IPS-NIHi7 (cell line): ENCODE measurements around the gene WDR70.
"Not testable (repeated sequence)": the region's sequence is repeated elsewhere in the genome, so short reads cannot be mapped to it uniquely, and the experiment has no call there.

Experiments used
- DNase-seq: peaks from one replicate; pipeline ENCODE4 v3.0.0; 2012; ENCODE audit warnings: mixed read lengths; ENCODE audit errors: extremely low spot score

Gene WDR70

DNA sequence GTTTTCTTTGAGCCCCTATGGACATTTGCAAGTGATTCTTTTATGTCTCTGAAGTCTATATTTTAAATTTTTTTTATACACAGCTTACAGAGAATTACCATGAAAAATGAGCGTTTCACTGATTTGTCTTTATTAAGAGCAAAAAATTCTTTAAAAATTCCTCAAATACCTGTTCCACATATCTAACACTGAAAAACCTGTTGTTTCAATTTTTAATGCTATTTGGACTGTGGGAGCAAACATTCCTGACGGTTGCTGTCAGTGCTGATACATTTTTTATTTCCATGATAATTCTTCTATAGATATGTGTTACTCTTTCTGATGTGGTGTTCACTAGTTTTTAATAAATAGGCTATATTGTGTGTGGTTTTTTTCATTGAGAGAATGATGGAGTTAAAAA is 261.0 kb downstream of the WDR70 start:
- no peak for DNase-seq

GRCh38 chr5:37641933-37642332 is 262.8 kb downstream of the WDR70 start:
- DNase-seq = no peak

DNA sequence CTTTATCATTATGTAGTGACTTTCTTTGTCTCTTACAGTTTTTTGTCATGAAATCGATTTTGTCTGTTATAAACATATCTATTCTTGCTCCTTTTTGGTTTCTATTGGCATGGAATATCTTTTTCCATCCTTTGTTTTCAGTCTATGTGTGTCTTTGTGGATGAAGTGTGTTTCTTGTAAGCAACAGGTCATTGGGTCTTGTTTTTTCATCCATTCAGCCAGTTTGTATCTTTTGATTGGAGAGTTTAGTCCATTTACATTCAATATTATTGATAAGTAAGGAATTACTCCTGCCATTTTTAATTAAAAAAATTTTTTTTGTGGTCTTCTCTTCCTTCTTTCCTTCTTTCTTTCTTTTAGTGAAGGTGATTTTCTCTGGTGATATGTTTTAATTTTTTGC is 266.6 kb downstream of the WDR70 start:
- DNase-seq = no peak

DNA sequence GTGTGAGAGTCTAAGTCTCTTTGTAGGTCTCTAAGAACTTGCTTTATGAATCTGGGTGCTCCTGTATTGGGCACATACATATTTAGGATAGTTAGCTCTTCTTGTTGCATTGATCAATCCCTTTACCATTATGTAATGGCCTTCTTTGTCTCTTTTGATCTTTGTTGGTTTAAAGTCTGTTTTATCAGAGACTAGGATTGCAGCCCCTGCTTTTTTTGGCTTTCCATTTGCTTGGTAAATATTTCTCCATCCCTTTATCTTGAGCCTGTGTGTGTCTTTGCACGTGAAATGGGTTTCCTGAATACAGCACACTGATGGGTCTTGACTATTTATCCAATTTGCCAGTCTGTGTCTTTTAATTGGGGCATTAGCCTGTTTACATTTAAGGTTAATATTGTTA is 275.4 kb downstream of the WDR70 start:
- DNase-seq = not testable (repeated sequence)

GRCh38 chr5:37657046-37657445 is 277.9 kb downstream of the WDR70 start:
- DNase-seq = no peak

- DNase-seq = no peak
Measured at GRCh38 chr5:37658440-37658839, 279.3 kb downstream of the WDR70 start.

GRCh38 chr5:37660319-37660718 is 281.2 kb downstream of the WDR70 start:
- no peak for DNase-seq

GRCh38 chr5:37661227-37661920 is 282.3 kb downstream of the WDR70 start:
- no peak for DNase-seq

- no peak for DNase-seq
Measured at GRCh38 chr5:37661951-37662350, 282.8 kb downstream of the WDR70 start.

DNA sequence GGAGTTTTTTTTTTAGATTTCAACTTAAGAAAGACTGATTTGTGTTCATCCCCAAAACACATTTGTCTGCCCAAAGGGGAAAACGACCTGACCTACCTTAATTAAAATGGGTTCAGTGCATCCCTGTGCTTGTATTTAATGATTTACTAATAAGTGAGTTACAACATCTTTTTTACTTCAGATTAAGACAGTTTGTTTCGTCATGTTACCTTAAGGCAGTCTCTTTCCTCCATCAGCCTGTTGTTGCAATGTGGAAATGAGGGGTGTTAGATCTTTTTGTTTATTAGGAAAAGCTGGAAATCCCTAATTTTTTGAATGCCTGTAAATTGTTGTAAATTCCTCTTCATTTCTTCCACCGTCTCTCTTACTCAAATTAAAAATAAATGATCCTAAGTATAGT is 283.2 kb downstream of the WDR70 start:
- DNase-seq = no peak

GRCh38 chr5:37662789-37663485 is 283.8 kb downstream of the WDR70 start:
- no peak for DNase-seq

DNA sequence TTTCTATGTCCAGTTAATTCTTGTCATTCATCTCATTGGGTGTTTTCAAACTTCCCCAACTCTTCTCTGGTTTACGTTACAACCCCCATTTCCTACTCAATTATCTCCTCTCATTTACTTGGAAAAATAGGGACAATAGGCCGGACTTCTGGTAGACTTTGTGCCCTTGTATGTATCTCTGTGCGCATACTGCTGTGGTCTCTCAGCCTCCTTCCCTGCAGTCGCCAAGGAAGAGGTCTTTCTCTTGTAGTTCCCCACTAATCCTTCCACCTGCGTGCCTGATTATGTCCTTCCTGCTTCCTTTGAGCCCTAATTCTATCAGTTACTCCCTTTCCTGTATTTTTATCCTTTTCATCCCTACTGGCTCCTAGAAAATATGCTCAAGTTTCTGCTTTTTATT is 284.4 kb downstream of the WDR70 start:
- DNase-seq = no peak

DNA sequence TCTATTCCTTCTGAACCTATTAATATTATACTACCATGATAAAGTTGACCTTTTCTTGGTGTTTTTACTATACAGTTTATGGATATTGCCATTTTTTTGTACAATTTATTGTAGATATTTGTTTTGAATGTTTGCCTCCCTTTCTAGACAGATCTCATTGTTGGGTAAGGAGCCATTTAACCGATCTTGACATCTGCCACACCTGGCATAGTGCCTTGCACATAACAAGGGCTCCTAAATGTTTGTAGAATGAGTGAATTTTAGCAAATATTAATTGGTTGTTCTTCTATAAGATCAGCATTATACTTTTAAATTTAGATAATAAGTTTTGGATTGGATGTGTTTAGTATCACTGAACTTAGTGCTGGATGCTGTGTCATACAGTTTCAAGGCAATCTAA is 285.4 kb downstream of the WDR70 start:
- DNase-seq = no peak

- DNase-seq = no peak
Measured at GRCh38 chr5:37665272-37665671, 286.2 kb downstream of the WDR70 start.

- no peak for DNase-seq
Measured at GRCh38 chr5:37665889-37666288, 286.8 kb downstream of the WDR70 start.

GRCh38 chr5:37667430-37667829 is 288.3 kb downstream of the WDR70 start:
- DNase-seq = no peak

GRCh38 chr5:37667846-37668245 is 288.7 kb downstream of the WDR70 start:
- no peak for DNase-seq

DNA sequence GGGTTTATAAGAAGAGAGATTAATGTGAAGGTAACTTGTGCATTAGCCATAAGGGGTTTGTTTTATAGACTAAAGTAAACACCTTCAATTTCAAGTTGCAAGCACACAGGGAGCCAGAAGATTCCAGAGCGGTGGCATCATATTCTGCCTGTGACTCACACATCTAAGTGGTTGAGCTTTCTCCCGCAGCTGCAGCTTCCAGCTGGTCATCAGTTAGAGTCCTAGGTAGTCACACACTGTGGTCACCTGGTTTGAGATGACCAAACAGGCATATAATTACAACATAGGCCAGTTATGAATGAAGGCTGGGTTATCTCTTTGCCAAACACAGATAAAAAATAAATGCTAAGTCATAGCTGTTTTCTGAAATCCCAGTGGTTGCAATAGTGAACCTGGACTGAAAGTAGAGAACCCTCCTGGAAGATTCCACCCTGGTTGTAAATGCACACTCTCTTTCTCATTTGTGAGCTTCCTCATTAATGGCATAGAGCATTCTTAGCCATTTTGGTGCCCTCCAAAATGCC is 289.5 kb downstream of the WDR70 start:
- DNase-seq = peak; percentile 42

DNA sequence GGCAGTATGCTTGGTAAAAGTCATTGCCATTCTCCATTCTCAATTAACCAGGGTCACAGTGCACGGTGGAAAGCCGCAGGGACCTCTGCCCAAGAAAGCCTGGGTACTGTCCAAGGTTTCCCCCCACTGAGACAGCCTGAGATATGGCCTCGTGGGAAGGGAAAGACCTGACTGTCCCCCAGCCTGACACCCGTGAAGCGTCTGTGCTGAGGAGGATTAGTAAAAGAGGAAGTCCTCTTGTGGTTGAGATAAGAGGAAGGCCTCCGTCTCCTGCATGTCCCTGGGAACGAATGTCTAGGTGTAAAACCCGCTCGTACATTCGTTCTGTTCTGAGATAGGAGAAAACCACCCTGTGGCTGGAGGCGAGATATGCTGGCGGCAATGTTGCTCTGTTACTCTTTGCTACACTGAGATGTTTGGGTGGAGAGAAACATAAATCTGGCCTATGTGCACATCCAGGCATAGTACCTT is 293.0 kb downstream of the WDR70 start:
- DNase-seq = not testable (repeated sequence)

- DNase-seq = not testable (repeated sequence)
Measured at GRCh38 chr5:37674361-37674760, 295.2 kb downstream of the WDR70 start.

- DNase-seq = not testable (repeated sequence)
Measured at GRCh38 chr5:37679326-37679725, 300.2 kb downstream of the WDR70 start.

- DNase-seq = not testable (repeated sequence)
Measured at GRCh38 chr5:37679903-37680302, 300.8 kb downstream of the WDR70 start.

- no peak for DNase-seq
Measured at GRCh38 chr5:37683072-37683471, 304.0 kb downstream of the WDR70 start.
